ENCODE measurements around the gene CSF1.
"Not testable (repeated sequence)": the region's sequence is repeated elsewhere in the genome, so short reads cannot be mapped to it uniquely, and the experiment has no call there.

The CSF1 gene

DNA sequence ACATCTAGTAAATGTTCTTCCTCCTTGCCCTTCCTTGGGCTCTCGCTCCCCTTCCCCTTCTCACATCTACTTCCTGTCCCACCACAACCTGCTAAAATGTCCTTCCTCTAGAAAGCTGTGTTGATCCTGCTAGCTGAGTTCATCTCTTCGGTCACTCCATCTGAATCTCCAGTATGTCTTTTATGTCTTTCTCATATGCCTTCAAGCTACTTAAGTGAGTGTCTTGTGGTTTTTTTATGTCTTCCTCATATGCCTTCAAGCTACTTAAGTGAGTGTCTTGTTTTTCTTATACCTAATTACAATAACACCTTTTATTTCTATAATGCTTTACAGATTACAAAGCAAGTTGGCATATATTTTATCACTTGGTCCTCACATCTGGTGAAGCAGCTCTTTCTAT lies 33.9 kb downstream of the CSF1 start:
- no peak overlapping the region for H3K27ac ChIP-seq
- no peaks in the 10 kb centered on the region for H3K9me3 ChIP-seq (replicated peaks in 1 of 11)
- peak overlapping the region in 2 of 11 experiments; percentile 0 to 37; a peak in 1 of 22 replicates for H3K4me2 ChIP-seq
- no peak overlapping the region for H3K4me3 ChIP-seq
- H3K27me3 ChIP-seq: no peaks in the 10 kb centered on the region
- H3K4me1 ChIP-seq: peaks cover 0 to 18% (median 3%) of the 10 kb centered on the region in 10 experiments; a peak in 8 of 20 replicates
- H4K20me1 ChIP-seq: no peaks in the 10 kb centered on the region
- no peak for TF ChIP-seq Cebpa-rat (IDR thresholded peaks at IDR 0.05)
- no peaks in the 10 kb centered on the region for H3K36me3 ChIP-seq
- no peak overlapping the region for H3K9ac ChIP-seq

DNA sequence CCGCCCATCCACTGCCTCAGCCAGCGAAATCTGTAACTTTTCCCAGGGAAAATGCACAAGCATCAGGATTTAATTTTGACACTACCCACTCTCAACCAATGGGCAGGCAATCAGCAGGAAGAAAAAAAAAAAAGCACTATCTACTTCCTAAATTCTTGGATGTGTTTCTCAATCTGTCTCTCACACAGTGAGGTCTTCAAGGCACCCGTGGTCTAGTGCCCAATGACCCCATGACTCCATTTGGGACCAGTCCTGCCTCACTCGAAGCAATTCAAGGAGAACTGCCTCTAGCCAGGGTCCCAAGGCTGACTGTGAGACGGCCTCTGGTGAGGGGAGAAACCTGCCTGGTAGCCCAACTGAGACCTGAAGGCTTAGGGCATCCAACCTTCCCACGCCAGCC lies 35.9 kb downstream of the CSF1 start:
- Histone ChIP-seq H3K36me3 (no peaks in the 10 kb centered on the region), H3K9me3 (replicated peaks in 1 of 11) (no peaks in the 10 kb centered on the region), H4K20me1 (no peaks in the 10 kb centered on the region), H3K4me3 (no peak overlapping the region), H3K27ac (no peak overlapping the region), H3K9ac (no peak overlapping the region), H3K4me2 (peak overlapping the region in 5 of 11 experiments; percentile 10 to 27 (median 16); a peak in 3 of 22 replicates), H3K27me3 (no peaks in the 10 kb centered on the region), H3K4me1 (peaks cover 0 to 18% (median 3%) of the 10 kb centered on the region in 10 experiments; a peak in 8 of 20 replicates)
- TF ChIP-seq Cebpa-rat (IDR thresholded peaks at IDR 0.05): no peak

DNA sequence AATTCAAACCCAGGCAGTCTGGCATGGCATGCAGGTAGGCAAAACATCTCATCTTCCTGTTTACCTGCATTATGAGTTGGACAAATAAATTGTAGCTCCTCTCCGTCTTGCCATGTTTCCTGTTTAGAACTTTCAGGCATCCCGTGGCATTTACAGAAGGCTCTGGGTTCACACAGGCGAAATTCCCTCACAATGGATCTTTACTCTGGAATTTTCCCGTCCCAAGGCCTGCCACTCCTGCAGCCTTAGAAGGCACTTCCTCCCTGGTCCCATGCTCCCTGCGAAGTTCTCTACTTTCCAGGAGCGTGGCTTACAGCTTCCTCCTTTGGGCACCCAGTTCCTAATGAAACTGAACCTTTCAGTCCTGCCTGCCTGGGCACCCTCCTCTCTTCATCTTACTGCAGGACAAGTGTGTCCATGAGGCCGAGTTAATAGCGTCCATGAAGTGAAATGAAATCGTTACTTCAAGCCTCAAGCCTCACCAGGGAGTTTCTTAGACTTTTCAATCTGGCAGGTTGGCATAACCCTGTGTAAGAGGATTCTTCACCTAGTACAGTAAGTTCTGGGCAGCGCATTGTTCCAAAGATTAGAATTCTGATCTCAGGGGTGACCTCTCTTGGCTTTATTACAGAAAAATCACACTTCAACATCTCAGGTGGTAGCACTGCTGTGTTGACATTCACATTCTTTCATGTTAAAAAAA lies 37.1 kb downstream of the CSF1 start:
- no peak overlapping the region for H3K27ac ChIP-seq
- H3K4me1 ChIP-seq: peaks cover 0 to 18% (median 3%) of the 10 kb centered on the region in 10 experiments; a peak in 8 of 20 replicates
- H4K20me1 ChIP-seq: no peaks in the 10 kb centered on the region
- H3K4me3 ChIP-seq: no peak overlapping the region
- peak overlapping the region in 2 of 11 experiments; percentile 42 to 44; a peak in 3 of 22 replicates for H3K4me2 ChIP-seq
- H3K36me3 ChIP-seq: no peaks in the 10 kb centered on the region
- TF ChIP-seq Cebpa-rat (IDR thresholded peaks at IDR 0.05): no peak
- no peak overlapping the region for H3K9ac ChIP-seq
- H3K9me3 ChIP-seq (replicated peaks in 1 of 11): no peaks in the 10 kb centered on the region
- no peaks in the 10 kb centered on the region for H3K27me3 ChIP-seq

DNA sequence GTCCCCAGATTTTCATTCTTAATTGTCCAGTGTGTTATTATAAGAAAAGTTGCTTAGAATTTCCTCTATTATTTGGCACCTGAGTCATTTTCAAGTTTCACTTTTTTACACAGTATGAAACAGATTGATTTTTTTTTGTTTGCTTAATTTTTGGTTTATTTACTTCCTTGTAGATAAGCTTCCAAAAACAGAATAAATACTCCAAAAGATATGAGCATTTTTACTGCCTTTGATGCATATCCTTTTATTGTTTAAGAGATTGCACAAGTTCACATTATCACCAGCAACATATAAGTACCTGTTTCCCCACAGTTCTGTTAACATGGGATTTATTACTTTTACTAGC lies 37.6 kb downstream of the CSF1 start:
- H3K27ac ChIP-seq: no peak overlapping the region
- TF ChIP-seq Cebpa-rat (IDR thresholded peaks at IDR 0.05): no peak
- H3K36me3 ChIP-seq: no peaks in the 10 kb centered on the region
- no peak overlapping the region for H3K4me2 ChIP-seq
- no peak overlapping the region for H3K9ac ChIP-seq
- peaks cover 0 to 18% (median 3%) of the 10 kb centered on the region in 10 experiments; a peak in 8 of 20 replicates for H3K4me1 ChIP-seq
- no peaks in the 10 kb centered on the region for H3K27me3 ChIP-seq
- no peak overlapping the region for H3K4me3 ChIP-seq
- no peaks in the 10 kb centered on the region for H4K20me1 ChIP-seq
- H3K9me3 ChIP-seq (replicated peaks in 1 of 11): no peaks in the 10 kb centered on the region

DNA sequence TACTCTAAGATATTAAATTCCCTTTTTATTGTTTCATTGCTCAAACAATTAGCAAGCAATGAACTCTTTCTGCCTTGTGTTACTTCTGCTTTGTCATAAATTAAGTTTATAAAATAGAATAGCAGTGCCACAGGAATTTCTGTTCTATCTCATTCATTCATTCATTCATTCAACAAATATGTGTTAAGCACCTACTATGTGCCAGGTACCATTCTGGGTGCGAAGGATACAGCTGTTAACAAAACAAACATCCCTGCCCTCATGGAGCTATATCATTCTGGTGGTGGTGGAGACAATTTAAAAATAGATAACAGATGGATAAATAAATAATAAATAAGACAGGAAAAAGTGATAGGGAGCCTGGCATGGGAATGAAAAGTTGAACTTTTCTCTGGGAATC lies 39.4 kb downstream of the CSF1 start:
- Histone ChIP-seq H3K9ac (no peak overlapping the region), H3K4me3 (no peak overlapping the region), H3K27me3 (no peaks in the 10 kb centered on the region), H3K9me3 (replicated peaks in 1 of 11) (no peaks in the 10 kb centered on the region), H3K4me2 (no peak overlapping the region), H3K27ac (no peak overlapping the region), H4K20me1 (no peaks in the 10 kb centered on the region), H3K36me3 (no peaks in the 10 kb centered on the region), H3K4me1 (peaks cover 0 to 22% (median 0%) of the 10 kb centered on the region in 10 experiments; a peak in 8 of 20 replicates)
- no peak for TF ChIP-seq Cebpa-rat (IDR thresholded peaks at IDR 0.05)

DNA sequence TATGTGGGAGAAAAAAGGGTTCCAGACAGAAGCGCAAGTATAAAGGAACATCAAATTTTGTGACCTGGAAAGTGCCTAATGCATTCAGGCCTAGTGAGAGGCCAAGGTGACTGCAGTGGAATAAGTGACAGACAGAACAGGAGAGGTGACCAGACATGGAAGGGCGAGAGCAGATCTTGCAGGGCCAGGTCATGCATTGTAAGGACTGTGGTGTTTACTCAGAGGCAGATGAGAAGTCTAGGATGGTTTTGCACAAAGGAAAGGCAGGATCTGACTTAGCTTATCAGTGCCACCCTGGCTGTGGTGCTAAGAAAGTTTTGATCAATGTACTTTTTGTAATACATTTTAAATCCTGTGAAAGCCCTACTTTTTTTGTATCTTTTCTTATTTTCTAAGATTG lies 39.9 kb downstream of the CSF1 start:
- Histone ChIP-seq H3K36me3 (no peaks in the 10 kb centered on the region), H4K20me1 (no peaks in the 10 kb centered on the region), H3K9me3 (replicated peaks in 1 of 11) (no peaks in the 10 kb centered on the region), H3K27ac (no peak overlapping the region), H3K4me2 (no peak overlapping the region), H3K4me3 (no peak overlapping the region), H3K4me1 (peaks cover 0 to 22% (median 0%) of the 10 kb centered on the region in 10 experiments; a peak in 8 of 20 replicates), H3K9ac (no peak overlapping the region), H3K27me3 (no peaks in the 10 kb centered on the region)
- TF ChIP-seq Cebpa-rat (IDR thresholded peaks at IDR 0.05): no peak

DNA sequence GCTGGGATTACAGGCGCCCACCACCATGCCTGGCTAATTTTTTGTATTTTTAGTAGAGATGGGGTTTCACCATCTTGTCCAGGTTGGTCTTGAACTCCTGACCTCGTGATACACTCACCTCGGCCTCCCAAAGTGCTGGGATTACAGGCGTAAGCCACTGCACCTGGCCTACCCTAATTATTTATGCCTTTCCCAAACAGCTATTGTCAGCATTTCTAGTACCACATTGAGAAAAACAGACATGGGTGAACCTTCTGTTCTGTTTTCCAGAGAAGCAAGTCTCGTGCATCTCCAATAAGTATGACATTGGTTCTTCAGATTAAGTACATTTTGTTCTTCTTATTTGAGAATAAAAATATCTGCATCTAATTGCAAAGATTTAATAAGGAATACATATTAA lies 40.9 kb downstream of the CSF1 start:
- H3K4me3 ChIP-seq; H3K36me3 ChIP-seq; H3K9me3 ChIP-seq (replicated peaks in 1 of 11); H3K27ac ChIP-seq; H3K4me2 ChIP-seq; H4K20me1 ChIP-seq; H3K9ac ChIP-seq; H3K27me3 ChIP-seq: not testable (repeated sequence)
- peaks cover 0 to 18% (median 0%) of the 10 kb centered on the region in 10 experiments; a peak in 8 of 20 replicates for H3K4me1 ChIP-seq

DNA sequence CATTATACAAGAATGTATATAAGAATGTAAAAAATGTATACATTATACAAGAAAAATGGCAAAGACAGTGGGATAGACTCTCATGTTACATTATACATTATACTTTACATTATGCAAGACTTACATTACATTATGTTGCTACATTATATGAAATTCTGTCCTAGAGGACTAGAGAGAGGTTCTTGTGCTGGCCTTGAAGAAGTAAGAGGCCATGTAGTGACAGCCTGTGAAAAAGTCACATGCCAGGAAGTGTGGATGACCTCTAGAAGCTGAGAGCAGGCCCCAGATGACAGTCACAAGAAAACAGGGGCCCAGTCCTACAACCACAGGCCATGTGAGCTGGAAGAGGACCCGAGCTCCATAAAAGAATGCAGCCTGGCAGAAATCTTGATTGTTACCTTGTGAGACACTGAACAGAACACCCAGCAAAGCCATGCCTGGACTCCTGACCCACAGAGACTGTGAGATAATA lies 43.4 kb downstream of the CSF1 start:
- H3K27ac ChIP-seq: no peak overlapping the region
- H3K27me3 ChIP-seq: no peaks in the 10 kb centered on the region
- peaks cover 0 to 4% (median 0%) of the 10 kb centered on the region in 10 experiments; a peak in 1 of 20 replicates for H3K4me1 ChIP-seq
- peak overlapping the region in 1 of 11 experiments; percentile 44; a peak in 1 of 22 replicates for H3K4me2 ChIP-seq
- H3K36me3 ChIP-seq: no peaks in the 10 kb centered on the region
- no peaks in the 10 kb centered on the region for H4K20me1 ChIP-seq
- no peak overlapping the region for H3K9ac ChIP-seq
- TF ChIP-seq Cebpa-rat (IDR thresholded peaks at IDR 0.05): no peak
- H3K4me3 ChIP-seq: no peak overlapping the region
- no peaks in the 10 kb centered on the region for H3K9me3 ChIP-seq (replicated peaks in 1 of 11)

DNA sequence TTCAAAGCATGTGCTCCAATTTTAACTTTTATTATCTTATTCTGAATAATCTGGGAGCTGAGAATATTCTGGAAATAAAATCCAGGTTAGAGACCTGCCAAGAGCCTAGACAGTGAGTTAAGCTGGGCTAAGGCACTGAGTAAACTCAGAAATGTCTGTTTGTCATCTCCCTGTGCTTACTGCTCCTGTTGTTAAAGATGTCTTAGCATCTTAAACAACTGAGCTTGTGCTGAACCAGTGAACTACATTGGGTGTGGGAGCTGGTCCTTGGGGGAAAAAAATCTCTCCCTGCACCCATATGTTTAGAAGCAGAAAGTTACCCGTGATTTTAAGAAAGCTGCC lies 49.0 kb downstream of the CSF1 start:
- Histone ChIP-seq H3K36me3 (no peaks in the 10 kb centered on the region), H3K9ac (no peak overlapping the region), H3K27me3 (no peaks in the 10 kb centered on the region), H3K4me3 (no peak overlapping the region), H3K9me3 (replicated peaks in 1 of 11) (no peaks in the 10 kb centered on the region), H3K4me2 (no peak overlapping the region), H4K20me1 (no peaks in the 10 kb centered on the region), H3K27ac (no peak overlapping the region), H3K4me1 (no peaks in the 10 kb centered on the region)
- no peak for TF ChIP-seq Cebpa-rat (IDR thresholded peaks at IDR 0.05)

All from BLaER1 treated with 17β-estradiol and CSF1 and Interleukin-3, amounts not matched to agents 10 nM and 100 nM (cell line).